IPS DF 6.9 (cell line): ENCODE data around the gene RBFA.
"Not testable (repeated sequence)": the region's sequence is repeated elsewhere in the genome, so short reads cannot be mapped to it uniquely, and the experiment has no call there.

ENCODE experiments used
- DNase-seq: peaks from one replicate; pipeline ENCODE4 v3.0.0-alpha.2; 2013; ENCODE audit warnings: low read depth, low spot score
- H3K27ac ChIP-seq: one replicate; pipeline ENCODE4 v1.5.1; 2013; ENCODE audit warnings: low read length, control low read depth
- H3K27me3 ChIP-seq: 2 replicates; pipeline ENCODE4 v1.6.1; 2013; ENCODE audit warnings: mild to moderate bottlenecking, low read length; ENCODE audit not compliant: control insufficient read depth, insufficient read depth
- H3K36me3 ChIP-seq: 2 replicates; pipeline ENCODE4 v1.6.1; 2013; ENCODE audit warnings: low read length; ENCODE audit not compliant: control insufficient read depth, insufficient read depth
- H3K4me1 ChIP-seq: 2 replicates; pipeline ENCODE4 v1.6.1; 2013; ENCODE audit warnings: low read length; ENCODE audit not compliant: control insufficient read depth, insufficient read depth
- H3K4me3 ChIP-seq: 2 replicates; pipeline ENCODE4 v1.5.1; 2013; ENCODE audit warnings: mild to moderate bottlenecking, low read length
- H3K9me3 ChIP-seq: 2 replicates; pipeline ENCODE4 v1.6.1; 2013; ENCODE audit warnings: low read length, inconsistent platforms; ENCODE audit not compliant: control insufficient read depth, insufficient read depth
- WGBS: extraction: QIAGEN DNeasy Blood & Tissue Kit; methylation state at CpG from one replicate; pipeline ENCODE4 v1.1.7; 2013; ENCODE audit warnings: mixed read lengths, missing lambda C conversion rate; ENCODE audit not compliant: insufficient read length, insufficient coverage; 5-methylcytosine and 5-hydroxymethylcytosine counted together

Gene RBFA, protein sequence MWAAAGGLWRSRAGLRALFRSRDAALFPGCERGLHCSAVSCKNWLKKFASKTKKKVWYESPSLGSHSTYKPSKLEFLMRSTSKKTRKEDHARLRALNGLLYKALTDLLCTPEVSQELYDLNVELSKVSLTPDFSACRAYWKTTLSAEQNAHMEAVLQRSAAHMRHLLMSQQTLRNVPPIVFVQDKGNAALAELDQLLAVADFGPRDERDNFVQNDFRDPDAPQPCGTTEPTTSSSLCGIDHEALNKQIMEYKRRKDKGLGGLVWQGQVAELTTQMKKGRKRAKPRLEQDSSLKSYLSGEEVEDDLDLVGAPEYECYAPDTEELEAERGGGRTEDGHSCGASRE

DNA sequence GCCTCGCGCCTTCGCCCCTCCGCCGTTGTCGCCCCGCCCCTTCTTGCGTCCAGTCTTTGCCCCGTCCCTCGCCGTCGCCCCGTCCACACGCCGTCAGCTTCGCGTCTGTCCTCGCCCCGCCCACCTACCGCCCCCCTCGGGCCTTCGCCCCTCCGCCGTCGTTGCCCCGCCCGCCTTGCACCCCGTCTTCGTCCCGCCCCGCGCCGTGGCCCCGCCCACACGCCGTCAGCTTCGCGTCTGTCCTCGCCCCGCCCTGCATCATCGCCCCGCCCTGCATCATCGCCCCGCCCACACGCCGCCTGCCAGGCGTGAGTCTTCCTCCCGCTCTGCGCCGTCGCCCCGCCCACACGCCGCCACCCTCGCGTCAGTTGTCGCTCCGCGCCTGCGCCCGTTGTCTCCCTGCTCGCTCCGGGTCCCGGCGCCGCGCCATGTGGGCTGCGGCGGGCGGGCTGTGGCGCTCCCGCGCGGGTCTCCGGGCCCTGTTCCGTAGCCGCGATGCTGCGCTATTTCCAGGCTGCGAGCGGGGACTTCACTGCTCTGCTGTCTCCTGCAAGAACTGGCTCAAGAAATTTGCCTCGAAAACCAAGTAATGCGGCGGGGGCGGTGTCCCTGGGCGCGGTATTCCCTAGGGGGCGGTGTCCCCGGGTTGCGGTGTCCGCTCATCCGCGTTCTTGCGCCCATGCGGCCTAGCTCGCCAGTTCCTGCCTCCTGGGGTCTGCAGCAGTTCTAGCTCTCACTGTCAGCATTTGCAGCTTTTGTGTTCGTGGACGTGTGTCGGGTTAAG is at the start of gene RBFA:
TSS of gene RBFA (plus strand) at position 367 of the 784 bp plus-strand sequence. CDS start at position 429, 62 bp downstream.
- peak; percentile 91 for DNase-seq
- peak within 1 kb of the TSS; percentile 70; the same call in 1 of the 2 replicates for H3K4me3 ChIP-seq
- H3K9me3 ChIP-seq: no peaks in the 10 kb centered on the region
- no CpG with 5 or more reads among the region's 99 CpGs for WGBS
- H3K36me3 ChIP-seq: peaks cover 3% of the 10 kb centered on the region; the same call in 1 of the 2 replicates
- peaks cover 2% of the 10 kb centered on the region for H3K4me1 ChIP-seq
- H3K27me3 ChIP-seq: no peaks in the 10 kb centered on the region
- no peak within 1 kb of the TSS for H3K27ac ChIP-seq

DNA sequence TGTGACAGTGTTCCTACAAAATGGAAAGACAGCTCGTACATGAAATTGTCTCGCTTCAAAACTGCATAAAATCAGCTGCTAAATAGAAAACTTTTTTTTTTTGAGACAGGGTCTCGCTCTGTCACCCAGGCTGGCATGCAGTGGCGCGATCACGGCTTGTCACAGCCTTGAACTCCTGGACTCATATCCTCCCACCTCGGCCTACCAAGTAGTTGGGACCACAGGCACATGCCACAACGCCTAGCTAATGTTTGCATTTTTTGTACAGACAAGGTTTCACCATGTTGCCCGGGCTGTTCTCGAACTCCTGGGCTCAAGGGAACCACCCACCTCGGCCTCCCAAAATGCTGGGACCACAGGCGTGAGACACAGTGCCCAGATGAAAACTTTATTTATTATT is 49.1 kb upstream of the RBFA start:
- Histone ChIP-seq H3K4me1 (no peaks in the 10 kb centered on the region), H3K9me3 (no peaks in the 10 kb centered on the region), H3K36me3 (peaks cover 2% of the 10 kb centered on the region; the same call in 1 of the 2 replicates), H3K27ac (no peak overlapping the region), H3K4me3 (no peak overlapping the region), H3K27me3 (no peaks in the 10 kb centered on the region)
- no CpG with 5 or more reads among the region's 12 CpGs for WGBS
- DNase-seq: no peak

DNA sequence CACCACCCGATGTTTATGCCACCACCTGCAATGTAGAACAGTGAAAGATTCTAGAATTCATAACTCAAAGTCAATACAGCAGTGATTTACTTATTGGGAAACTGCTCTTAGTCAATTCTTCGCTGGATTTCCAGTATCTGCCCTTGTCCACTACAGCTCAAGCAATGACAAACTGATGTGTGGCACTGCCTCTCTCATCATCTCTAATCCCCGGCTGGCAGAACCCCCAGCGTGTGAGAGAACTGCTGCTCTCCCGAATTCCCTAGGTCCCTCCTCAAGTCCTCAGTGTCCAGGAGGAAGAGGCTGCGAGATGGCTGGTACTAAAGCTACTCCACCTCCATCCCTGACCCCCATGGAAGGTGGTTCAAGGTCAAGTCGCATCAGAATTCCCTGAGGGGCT is 47.5 kb upstream of the RBFA start:
- no CpG with 5 or more reads among the region's 7 CpGs for WGBS
- Histone ChIP-seq H3K27ac (no peak overlapping the region), H3K36me3 (peaks cover 2% of the 10 kb centered on the region; the same call in 1 of the 2 replicates)

DNA sequence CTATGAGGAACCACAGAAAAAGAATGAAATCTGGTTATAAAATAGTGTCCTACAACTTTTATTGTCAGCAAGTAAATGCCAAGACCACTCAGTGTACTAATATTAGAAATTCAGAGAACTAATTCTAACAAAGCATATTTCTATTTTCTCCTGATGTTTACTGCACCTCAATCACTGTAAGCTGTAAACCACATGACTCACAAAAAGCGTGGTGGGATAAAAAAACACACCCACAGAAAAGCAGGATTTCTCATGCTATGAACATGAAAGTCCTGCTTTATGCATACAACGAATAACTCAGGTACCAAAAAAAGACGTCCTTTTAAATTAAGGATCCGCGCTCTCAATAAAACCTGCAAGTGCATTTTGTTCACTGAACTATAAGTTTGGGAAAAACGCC is 46.7 kb upstream of the RBFA start:
- H3K4me1 ChIP-seq: no peaks in the 10 kb centered on the region
- H3K27ac ChIP-seq: no peak overlapping the region
- no peak for DNase-seq
- H3K4me3 ChIP-seq: peak overlapping the region; percentile 90; the same call in 1 of the 2 replicates
- H3K36me3 ChIP-seq: peaks cover 2% of the 10 kb centered on the region; the same call in 1 of the 2 replicates
- no peaks in the 10 kb centered on the region for H3K27me3 ChIP-seq
- no CpG with 5 or more reads among the region's 6 CpGs for WGBS
- no peaks in the 10 kb centered on the region for H3K9me3 ChIP-seq

More for the DNA sequence above, 47.5 kb upstream of the RBFA start:
- Histone ChIP-seq H3K4me3 (no peak overlapping the region), H3K4me1 (no peaks in the 10 kb centered on the region), H3K27me3 (no peaks in the 10 kb centered on the region), H3K9me3 (no peaks in the 10 kb centered on the region)
- DNase-seq: no peak

DNA sequence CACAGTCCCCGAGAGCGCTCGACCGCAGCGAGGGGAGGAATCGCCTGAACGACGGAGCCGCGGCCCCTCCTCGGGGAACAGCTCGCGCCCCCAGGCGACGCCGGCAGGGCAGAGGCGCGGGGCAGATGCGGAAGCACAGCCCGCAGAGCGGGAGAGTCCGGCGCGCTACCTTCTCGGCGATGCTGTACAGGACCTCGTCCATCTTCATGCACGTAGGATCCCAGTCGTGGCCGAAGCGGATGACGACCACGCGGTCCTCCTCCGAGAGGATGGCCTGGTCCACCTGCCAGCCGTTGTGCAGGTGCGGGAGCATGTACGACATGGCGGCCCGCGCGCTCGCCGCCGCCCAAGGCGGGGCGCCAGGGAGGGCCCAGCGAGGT is 46.2 kb upstream of the RBFA start:
- H3K4me1 ChIP-seq: no peaks in the 10 kb centered on the region
- no peaks in the 10 kb centered on the region for H3K27me3 ChIP-seq
- WGBS: no CpG with 5 or more reads among the region's 48 CpGs
- H3K27ac ChIP-seq: no peak overlapping the region
- H3K4me3 ChIP-seq: peak overlapping the region; percentile 90
- no peaks in the 10 kb centered on the region for H3K9me3 ChIP-seq
- peaks cover 2% of the 10 kb centered on the region; the same call in 1 of the 2 replicates for H3K36me3 ChIP-seq
- no peak for DNase-seq

DNA sequence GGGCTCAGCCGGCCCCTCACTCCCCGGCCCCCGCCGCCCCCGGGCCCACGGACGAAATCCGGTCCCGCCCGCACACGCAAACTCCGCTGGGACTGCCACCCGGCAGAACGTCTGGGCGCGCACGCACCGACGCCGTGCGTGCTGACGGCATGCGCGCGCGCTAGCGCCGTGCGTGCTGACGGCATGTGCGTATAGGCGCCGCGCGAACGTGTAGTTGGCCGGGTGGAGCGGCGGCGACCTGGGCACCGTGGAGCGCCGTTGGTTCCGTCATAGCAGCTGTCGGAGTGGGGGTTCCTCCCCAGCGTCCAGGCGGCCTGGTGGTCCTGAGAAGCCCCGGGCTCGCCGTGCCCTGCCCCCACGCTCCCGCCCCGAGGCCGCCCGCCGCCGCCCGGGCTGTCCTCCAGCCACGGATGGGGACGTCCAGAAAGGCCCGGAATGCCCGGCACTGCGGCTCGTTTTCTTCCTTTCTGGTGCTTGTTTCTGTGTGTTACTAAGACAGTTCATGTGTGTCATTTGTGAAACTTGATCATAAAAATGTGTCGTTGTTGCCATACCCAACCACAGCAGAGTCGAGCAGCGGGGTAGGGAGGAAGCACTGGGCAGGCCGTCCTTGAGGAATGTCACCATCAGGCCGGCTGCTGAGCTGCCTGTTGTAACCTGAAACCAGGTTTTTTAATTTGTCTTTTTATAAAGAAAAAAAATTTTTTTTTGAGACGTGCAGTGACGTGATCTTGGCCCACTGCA is 45.6 kb upstream of the RBFA start, which contains the start of gene TXNL4A:
TSS of gene TXNL4A (minus strand) at position 113 of the 744 bp plus-strand sequence. CDS start 171 bp downstream, outside the sequence.
- Histone ChIP-seq H3K4me3 (peak within 1 kb of the TSS; percentile 90), H3K36me3 (peaks cover 2% of the 10 kb centered on the region; the same call in 1 of the 2 replicates), H3K4me1 (no peaks in the 10 kb centered on the region; the same call in 1 of the 2 replicates), H3K27ac (no peak within 1 kb of the TSS), H3K27me3 (no peaks in the 10 kb centered on the region), H3K9me3 (no peaks in the 10 kb centered on the region)
- peak; percentile 78 for DNase-seq
- WGBS: no CpG with 5 or more reads among the region's 71 CpGs

DNA sequence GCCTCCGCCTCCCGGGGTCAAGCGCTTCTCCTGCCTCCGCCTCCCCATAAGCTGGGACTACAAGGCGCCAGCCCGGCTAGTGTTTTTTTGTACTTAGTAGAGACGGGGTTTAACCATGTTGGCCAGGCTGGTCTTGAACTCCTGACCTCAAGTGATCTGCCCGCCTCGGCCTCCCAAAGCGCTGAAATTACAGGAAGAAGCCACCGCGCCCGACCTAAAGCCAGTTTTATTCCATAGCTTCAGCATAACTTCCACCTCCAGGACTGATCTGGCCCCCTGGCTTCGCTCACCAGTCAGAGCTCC is 45.1 kb upstream of the RBFA start:
- H3K36me3 ChIP-seq: peaks cover 2% of the 10 kb centered on the region; the same call in 1 of the 2 replicates
- peak overlapping the region; percentile 6; the same call in 1 of the 2 replicates for H3K4me3 ChIP-seq
- H3K27me3 ChIP-seq: no peaks in the 10 kb centered on the region
- no peak overlapping the region for H3K27ac ChIP-seq
- WGBS: no CpG with 5 or more reads among the region's 14 CpGs
- no peak for DNase-seq
- H3K9me3 ChIP-seq: no peaks in the 10 kb centered on the region
- H3K4me1 ChIP-seq: no peaks in the 10 kb centered on the region; the same call in 1 of the 2 replicates

DNA sequence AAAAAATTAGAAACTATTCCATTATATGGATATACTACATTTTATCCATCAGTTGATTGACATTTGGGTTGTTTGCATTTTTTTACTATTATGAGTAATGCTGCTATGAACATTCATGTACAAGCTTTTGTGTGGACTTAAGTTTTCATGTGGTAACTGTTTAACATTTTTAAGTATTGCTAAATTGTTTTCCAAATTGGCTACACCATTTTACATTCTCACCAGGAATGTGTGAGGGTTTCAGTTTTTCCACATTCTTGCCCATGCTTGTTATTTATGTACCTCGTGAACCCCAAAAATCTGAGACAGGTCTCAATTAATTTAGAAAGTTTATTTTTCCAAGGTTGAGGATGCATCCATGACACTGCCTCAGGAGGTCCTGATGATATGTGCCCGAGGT is 42.7 kb upstream of the RBFA start:
- Histone ChIP-seq H3K27ac (no peak overlapping the region), H3K4me3 (no peak overlapping the region), H3K4me1 (no peaks in the 10 kb centered on the region; the same call in 1 of the 2 replicates), H3K36me3 (no peaks in the 10 kb centered on the region; the same call in 1 of the 2 replicates), H3K27me3 (no peaks in the 10 kb centered on the region), H3K9me3 (no peaks in the 10 kb centered on the region)
- no CpG with 5 or more reads among the region's 2 CpGs for WGBS
- no peak for DNase-seq

DNA sequence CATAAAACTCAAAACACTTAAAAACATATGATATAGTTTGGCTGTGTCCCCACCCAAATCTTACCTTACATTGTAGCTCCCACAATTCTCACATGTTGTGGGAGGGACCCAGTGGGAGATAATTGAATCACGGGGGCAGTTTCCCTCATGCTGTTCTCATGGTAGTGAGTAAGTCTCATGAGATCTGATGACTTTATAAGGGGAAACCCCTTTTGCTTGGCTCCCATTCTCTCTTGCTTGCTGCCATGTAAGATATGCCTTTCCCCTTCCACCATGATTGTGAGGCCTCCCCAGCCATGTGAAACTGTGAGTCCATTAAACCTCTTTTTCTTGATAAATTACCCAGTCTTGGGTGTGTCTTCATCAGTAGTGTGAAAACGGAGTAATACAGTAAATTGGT is 34.5 kb upstream of the RBFA start:
- WGBS: no CpG with 5 or more reads among the region's 2 CpGs
- H3K4me1 ChIP-seq, H3K27ac ChIP-seq, H3K27me3 ChIP-seq, H3K4me3 ChIP-seq, H3K36me3 ChIP-seq, DNase-seq, H3K9me3 ChIP-seq: not testable (repeated sequence)

DNA sequence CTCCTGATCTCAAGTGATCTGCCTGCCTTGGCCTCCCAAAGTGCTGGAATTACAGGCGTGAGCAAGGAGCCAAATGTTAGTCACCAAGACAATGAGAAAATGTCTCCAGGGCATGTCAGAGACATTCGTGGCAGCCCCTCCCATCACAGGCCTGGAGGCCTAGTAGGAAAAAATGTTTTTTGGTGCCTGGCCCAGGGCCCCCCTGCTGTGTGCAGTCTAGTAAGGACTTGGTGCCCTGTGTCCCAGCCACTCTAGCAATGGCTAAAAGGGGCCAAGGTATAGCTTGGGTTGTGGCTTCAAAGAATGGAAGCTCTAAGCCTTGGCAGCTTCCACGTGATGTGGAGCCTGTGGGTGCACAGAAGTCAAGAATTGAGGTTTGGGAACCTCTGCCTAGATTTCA is 33.4 kb upstream of the RBFA start:
- DNase-seq: no peak

More for the DNA sequence above, 33.4 kb upstream of the RBFA start:
- Histone ChIP-seq H3K27me3 (no peaks in the 10 kb centered on the region), H3K4me3 (no peak overlapping the region), H3K27ac (no peak overlapping the region), H3K4me1 (no peaks in the 10 kb centered on the region), H3K9me3 (peaks cover 3% of the 10 kb centered on the region; the same call in 1 of the 2 replicates), H3K36me3 (no peaks in the 10 kb centered on the region)
- WGBS: no CpG with 5 or more reads among the region's 3 CpGs
